ENCODE measurements around the gene ACTG1. TPM values are rescaled to one million over a fixed set of nuclear protein-coding genes. Genes with fewer than 3 reads are reported as not detected.

ACTG1 gene
- total RNA-seq, 1 donor from 2014 or later, result 3,469 TPM

DNA sequence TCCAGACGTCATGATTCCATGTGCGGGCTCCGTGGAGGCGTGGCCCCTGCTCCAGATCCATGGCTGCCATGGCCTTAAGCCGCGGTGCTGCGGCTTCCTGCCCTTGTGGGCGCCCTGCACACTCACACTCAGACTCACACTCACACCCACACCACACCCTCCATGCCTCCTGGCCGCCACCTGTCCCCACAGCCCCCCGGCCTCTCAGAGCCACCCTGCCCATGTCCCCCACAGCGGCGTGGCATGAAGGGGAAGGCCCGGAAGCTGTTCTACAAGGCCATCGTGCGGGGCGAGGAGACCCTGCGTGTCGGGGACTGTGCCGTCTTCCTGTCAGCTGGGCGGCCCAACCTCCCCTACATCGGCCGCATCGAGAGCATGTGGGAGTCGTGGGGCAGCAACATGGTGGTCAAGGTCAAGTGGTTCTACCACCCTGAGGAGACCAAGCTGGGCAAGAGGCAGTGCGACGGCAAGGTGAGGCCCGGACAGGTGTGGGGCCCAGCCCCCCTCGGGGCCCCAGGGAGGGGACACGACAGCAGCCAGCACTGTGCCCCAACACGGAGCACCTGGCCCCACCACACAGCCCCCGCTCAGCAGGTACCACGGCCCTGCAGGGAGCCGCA, 50.0 kb downstream of the ACTG1 start:
- no peak for DNase-seq

DNA sequence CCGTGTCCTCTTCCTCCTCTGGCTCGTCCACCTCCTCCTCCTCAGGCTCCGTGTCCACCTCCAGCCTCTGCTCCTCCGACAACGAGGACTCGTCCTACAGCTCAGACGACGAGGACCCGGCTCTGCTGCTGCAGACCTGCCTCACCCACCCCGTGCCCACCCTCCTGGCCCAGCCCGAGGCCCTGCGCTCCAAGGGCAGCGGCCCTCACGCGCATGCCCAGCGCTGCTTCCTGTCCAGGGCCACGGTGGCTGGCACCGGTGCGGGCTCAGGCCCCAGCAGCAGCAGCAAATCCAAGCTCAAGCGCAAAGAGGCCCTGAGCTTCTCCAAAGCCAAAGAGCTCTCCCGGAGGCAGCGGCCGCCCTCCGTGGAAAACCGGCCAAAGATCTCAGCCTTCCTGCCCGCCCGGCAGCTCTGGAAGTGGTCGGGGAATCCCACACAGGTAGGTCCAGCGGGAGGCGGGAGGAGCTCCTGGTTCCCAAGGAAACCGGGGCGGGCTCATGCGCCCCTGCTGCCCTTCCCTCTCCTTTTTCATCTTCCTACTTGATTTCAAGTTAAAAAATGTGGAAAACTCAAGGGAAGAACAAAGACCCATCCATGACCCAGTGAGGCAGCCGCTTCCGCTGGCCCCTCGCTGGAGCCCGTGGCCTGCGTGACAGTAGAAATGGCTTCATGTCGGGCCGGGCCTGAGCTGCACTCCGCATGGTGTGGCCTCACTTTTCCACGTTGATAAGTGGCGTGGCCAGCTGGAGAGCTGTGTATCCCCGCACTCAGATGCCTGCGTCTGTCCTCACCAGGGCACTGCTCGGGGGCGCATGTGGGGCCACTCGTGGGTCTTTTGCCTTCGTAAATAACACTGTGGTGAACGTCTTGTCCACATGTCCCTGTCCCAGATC, 50.7 kb downstream of the ACTG1 start:
- DNase-seq, result no peak

DNA sequence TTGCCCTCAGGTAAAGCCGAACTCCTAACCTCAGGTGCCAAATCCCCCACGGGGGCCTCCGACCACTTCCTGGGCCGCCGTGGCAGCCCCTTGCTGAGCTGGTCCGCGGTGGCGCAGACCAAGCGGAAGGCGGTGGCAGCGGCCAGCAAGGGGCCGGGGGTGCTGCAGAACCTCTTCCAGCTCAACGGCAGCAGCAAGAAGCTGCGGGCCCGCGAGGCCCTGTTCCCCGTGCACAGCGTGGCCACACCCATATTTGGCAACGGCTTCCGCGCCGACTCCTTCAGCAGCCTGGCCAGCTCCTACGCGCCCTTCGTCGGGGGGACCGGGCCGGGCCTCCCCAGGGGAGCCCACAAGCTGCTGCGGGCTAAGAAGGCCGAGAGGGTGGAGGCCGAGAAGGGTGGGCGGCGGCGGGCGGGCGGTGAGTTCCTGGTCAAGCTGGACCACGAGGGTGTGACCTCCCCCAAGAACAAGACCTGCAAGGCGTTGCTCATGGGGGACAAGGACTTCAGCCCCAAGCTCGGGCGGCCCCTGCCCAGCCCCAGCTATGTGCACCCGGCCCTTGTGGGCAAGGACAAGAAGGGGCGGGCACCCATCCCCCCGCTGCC, 51.6 kb downstream of the ACTG1 start:
- no peak for DNase-seq

Other genes starting within 250 kb of the ACTG1 start
- gene SLC38A10, start 217.5 kb downstream of the ACTG1 start, total RNA-seq, result 12.3 TPM
- 7.6 TPM for gene BAHCC1, start 117.3 kb downstream of the ACTG1 start, total RNA-seq
- gene FSCN2, start 15.6 kb upstream of the ACTG1 start, total RNA-seq, result 5.6 TPM
- gene FAAP100, start 39.6 kb upstream of the ACTG1 start, total RNA-seq, result 24.2 TPM
- 39.5 TPM for gene NPLOC4, start 124.3 kb upstream of the ACTG1 start, total RNA-seq
- 0.16 TPM for gene TSPAN10, start 124.4 kb upstream of the ACTG1 start, total RNA-seq
- gene PDE6G, start 143.7 kb upstream of the ACTG1 start, total RNA-seq, result not detected
- gene OXLD1, start 153.8 kb upstream of the ACTG1 start, total RNA-seq, result 5.5 TPM
- 3.9 TPM for gene CCDC137, start 153.9 kb upstream of the ACTG1 start, total RNA-seq
- gene ARL16, start 171.0 kb upstream of the ACTG1 start, total RNA-seq, result 34.0 TPM
- gene HGS, start 171.2 kb upstream of the ACTG1 start, total RNA-seq, result 37.6 TPM
- gene MRPL12, start 190.6 kb upstream of the ACTG1 start, total RNA-seq, result 4.7 TPM
- 4.2 TPM for gene SLC25A10, start 199.5 kb upstream of the ACTG1 start, total RNA-seq

Data from occipital lobe (tissue), 2 donors.